GM19372 (cell line): ENCODE results near the gene EFCAB11.

Experiments
- ATAC-seq: cut with Tn5 transposase; IDR thresholded peaks from one replicate; pipeline ENCODE4 v1.9.1; 2021; ENCODE audit warnings: mild to moderate bottlenecking, low read depth, moderate library complexity; ENCODE audit not compliant: unreplicated experiment

The EFCAB11 gene

GRCh38 chr14:89779707-89780106 is 174.8 kb downstream of the EFCAB11 start:
- ATAC-seq: no peak

GRCh38 chr14:89775946-89776345 is 178.6 kb downstream of the EFCAB11 start:
- ATAC-seq: no peak

- no peak for ATAC-seq
Measured at GRCh38 chr14:89775151-89775550, 179.4 kb downstream of the EFCAB11 start.

- ATAC-seq: peak; percentile 78
Measured at GRCh38 chr14:89773644-89774316, 180.8 kb downstream of the EFCAB11 start.

GRCh38 chr14:89773151-89773550 is 181.4 kb downstream of the EFCAB11 start:
- ATAC-seq: peak; percentile 25

- ATAC-seq: no peak
Measured at GRCh38 chr14:89771251-89771650, 183.3 kb downstream of the EFCAB11 start.

GRCh38 chr14:89767861-89768268 is 186.7 kb downstream of the EFCAB11 start:
- ATAC-seq: peak; percentile 84

GRCh38 chr14:89767131-89767530 is 187.4 kb downstream of the EFCAB11 start:
- no peak for ATAC-seq

- no peak for ATAC-seq
Measured at GRCh38 chr14:89765346-89765745, 189.2 kb downstream of the EFCAB11 start.

GRCh38 chr14:89760086-89760485 is 194.4 kb downstream of the EFCAB11 start:
- no peak for ATAC-seq

GRCh38 chr14:89757313-89757939 is 197.1 kb downstream of the EFCAB11 start:
- no peak for ATAC-seq

- ATAC-seq: no peak
Measured at GRCh38 chr14:89755816-89756215, 198.7 kb downstream of the EFCAB11 start.

- no peak for ATAC-seq
Measured at GRCh38 chr14:89753828-89754412, 200.6 kb downstream of the EFCAB11 start.

GRCh38 chr14:89750908-89751392 is 203.6 kb downstream of the EFCAB11 start:
- no peak for ATAC-seq

- ATAC-seq: no peak
Measured at GRCh38 chr14:89750281-89750755, 204.2 kb downstream of the EFCAB11 start.

GRCh38 chr14:89748004-89748403 is 206.5 kb downstream of the EFCAB11 start:
- ATAC-seq: no peak

GRCh38 chr14:89747126-89747525 is 207.4 kb downstream of the EFCAB11 start:
- no peak for ATAC-seq

GRCh38 chr14:89746654-89747053 is 207.9 kb downstream of the EFCAB11 start:
- ATAC-seq: no peak

GRCh38 chr14:89746135-89746534 is 208.4 kb downstream of the EFCAB11 start:
- no peak for ATAC-seq
